GM21717 (cell line): ENCODE measurements around the gene RPL34.
A peak's percentile ranks its signal among the peaks of the same experiment; 100 is the strongest.

ENCODE experiments used
- ATAC-seq: cut with Tn5 transposase; IDR thresholded peaks from one replicate; pipeline ENCODE4 v1.9.1; 2021; ENCODE audit warnings: mild to moderate bottlenecking, moderate library complexity; ENCODE audit not compliant: unreplicated experiment

RPL34 gene

DNA sequence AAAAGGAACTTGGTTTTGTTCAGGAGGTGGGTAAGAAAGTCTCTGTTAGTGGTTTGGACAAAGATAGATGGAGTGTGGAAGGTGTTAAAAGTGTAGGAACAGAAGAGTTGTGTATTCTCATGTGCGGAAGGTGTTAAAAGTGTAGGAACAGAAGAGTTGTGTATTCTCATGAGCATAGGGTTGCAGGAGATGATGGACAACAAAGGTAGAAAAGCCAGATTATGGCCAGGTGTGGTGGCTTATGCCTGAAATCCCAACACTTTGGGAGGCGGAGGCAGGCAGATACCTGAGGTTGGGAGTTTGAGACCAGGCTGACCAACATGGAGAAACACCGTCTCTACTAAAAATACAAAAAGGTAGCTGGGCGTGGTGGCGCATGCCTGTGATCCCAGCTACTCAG lies 2.5 kb downstream of the RPL34 start:
- ATAC-seq: no peak

DNA sequence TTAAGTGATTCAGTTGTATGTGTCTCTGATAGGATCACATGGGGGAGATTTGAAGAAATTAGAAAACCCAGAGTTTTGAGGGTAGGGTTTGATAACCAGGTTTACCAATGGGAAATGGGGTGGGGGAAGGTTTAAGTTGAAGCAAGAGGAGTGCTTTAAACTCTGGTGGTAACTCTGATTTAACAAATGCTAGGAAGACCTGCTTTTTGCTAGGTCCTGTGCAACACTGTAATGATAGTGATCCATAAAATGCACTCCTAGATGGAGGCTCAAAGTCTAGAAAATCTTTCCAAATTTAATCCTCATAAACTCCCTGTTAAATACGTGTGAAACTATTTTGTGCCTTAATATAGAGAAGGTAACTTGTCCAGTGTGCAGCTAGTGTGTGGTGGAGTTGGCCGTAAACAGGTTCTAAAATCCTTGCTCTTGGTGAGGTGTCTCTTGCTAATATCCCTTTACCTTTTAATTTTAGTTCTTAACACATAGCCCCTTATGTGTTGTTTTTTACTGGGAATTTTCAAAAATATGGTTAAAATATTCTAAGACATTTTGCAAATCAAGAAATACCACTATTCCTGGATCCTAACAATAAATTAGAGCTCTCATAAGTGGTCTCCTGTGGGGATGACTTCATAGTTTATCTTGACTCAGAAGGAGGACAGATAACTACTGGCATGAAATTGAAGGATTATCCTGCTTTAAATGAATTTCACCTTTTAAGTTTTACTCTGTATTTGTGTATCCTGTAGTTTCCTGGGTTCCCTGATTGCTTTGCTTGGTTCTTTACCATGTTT lies 4.1 kb downstream of the RPL34 start:
- no peak for ATAC-seq

DNA sequence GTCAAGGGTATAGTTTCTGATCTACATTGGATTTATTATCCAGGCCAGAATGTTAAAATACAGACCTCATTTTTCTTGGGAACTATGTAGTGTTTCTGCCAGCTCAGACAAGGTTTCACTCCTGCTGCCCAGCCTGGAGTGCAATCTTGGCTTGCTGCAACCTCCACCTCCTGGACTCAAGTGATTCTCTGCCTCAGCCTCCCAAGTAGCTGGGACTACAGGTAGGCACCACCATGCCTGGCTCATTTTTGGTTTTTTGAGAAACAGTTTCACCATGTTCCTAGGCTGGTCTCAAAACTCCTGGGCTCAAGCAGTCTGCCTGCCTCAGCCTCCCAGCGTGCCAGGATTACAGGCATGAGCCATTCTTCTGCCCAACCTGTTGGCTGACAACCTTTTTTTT lies 5.7 kb downstream of the RPL34 start:
- no peak for ATAC-seq

DNA sequence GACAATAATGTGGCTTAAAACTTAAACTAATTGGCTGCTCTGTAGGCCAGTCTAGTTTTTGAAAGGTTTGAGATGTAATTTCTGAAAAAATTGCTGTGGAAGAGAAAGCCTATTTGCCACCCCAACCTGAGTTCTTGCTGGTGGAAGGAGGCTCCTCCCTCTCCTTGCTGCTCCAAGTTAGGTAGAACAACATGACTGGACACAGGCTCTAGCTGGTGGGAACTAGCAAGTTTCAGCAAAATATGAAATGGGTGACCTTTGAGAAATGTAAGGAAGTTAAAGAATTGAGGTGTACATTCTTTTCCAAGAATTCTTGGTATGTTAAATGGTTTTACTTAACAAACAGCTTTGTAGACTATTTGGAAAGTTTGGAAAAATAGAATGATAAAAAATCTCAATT lies 8.0 kb downstream of the RPL34 start:
- ATAC-seq: no peak

DNA sequence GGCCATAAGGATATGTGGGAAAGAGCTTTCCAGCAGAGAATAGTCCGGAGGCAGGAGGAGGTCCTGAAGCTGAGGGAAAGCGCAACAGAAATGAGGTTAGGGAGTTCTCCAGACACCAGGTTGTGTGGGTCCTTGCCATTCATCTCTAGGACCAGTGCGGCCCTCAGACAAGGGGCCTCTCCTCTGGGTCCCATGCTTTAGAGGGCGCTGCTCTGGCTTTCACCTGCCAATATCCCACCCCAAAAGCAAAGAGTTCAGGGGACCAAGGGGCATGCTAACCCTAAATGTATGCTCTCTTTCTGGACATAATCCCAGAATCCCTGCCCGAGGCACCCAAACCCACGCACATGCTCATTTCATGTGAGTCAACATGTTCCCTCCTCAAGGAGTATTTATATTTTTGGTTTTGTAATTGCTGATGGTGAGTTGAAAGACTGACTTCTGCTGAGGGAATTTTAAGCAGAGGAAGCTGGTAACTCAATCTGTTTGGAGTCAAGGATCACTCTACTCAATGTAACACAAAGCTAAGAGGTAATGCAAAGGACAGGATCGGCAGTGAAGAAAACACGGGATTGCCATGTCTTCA lies 14.8 kb downstream of the RPL34 start:
- ATAC-seq: no peak

DNA sequence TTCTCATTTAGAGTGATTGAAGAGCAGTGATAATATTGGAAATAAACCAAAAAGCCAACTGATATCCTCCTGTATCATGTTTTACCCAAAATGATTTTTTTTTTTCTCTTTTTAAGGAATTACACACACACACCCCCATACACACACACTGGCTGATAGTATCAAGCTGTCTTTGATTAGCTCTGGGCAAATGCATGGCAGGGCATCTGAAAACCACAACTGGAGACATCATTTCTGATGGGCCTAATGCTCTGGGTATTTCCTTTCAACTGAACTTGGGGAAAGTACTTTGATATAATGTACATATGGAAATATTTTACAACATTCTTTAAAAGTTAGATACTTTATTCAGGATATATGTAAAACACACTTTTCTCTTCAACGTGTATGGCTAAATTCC lies 15.9 kb downstream of the RPL34 start:
- ATAC-seq: no peak

DNA sequence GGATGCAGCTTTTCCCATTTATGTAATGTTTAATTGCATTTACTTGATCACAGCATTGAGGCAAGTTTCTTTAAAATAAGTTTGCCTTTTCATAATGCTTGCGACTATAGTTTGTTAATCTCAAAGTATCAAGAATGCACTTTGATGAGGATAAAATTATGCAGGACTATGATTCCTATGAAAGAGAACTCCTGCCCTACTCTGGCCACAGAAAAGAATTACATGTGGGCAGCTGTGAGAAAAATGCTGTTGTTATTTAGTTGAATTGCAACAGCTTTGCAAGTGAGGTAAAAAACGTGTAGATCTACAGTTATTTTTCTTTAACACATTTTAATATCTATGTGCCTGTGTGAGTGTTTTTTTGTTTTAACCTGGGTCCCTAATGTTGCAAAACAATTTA lies 17.5 kb downstream of the RPL34 start:
- ATAC-seq: no peak

DNA sequence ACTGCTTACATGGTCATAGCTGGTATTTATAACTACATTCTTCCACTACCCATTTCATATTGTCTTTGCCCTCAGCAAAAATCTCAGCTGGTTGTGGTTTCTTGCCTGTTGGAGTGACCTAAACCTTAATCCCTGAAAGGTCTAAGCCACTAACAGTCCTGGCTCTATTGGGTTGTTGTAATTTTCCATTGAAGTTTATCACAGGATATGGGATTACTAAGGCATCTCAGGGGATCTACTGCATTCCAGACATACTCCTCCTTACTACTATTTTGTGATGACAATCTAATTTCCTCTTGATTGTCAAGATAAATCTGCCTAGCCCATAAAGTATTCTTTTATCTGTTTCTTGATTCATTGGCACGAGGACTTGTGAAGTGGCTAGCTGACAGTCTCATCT lies 23.9 kb downstream of the RPL34 start:
- no peak for ATAC-seq

DNA sequence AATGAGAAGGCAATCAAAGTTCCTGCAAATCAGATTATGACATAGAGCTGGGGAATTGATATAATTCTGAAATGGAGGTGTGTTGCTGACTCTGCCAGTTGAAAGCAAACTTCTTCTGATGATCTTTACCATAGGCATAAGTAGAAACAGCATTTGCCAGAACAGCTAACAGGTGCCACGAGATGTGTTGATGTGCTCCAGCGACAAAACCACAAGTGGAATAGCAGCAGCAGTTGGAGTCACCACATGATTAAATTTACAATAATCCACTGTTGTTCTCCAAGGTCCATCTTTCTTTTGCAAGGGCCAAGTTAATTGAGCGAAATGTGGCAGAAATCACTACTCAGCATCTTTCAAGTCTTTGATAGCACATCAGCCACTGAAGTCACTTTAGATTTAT lies 26.3 kb downstream of the RPL34 start:
- no peak for ATAC-seq

DNA sequence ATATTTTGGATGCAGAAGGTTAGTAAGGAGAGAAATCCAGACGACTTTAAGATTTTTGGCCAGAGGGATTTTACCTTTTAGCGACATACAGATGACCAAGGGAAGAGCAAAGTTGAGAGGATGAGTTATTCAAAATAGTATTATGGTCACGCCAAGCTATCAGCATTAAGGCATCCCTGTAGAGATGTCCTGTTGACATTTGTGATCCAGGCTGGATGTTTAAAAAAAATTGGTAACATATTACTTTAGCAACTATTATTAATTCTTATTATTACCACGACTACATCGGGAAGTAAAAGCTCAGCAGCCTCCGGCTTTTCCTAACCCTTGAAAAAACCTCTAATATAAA lies 29.5 kb downstream of the RPL34 start:
- peak; percentile 22 for ATAC-seq

DNA sequence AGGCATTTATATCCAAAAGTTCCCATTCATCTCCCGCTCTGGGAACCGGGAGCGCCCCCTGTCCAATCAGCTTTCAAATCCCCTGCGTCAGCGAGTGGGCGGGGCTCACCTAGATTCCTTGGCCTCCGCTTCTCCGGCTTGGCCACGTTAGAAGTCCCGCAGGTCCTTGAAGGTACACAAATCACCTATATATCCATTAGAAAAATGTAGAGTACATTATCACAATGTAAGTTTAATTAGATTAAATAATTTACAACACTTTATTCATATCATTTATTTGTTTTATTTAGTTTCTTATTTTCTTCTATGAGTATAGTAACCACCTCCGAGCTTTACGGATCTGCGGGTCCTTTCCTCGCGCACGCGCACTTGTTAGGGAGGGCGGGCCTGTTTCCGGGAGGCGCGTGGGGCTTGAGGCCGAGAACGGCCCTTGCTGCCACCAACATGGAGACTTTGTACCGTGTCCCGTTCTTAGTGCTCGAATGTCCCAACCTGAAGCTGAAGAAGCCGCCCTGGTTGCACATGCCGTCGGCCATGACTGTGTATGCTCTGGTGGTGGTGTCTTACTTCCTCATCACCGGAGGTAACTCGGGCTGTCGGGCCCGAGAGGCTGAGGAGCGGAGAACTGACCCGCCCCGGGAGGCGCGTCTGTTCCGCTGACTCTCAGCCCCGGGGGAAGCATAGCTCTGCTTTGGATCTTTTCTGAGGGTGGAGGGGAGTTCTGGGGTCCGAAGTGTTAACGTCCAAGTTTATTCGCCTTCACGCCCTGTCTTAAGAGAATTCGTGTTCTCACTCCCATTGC lies 30.0 kb downstream of the RPL34 start, which contains the start of gene OSTC:
TSS of gene OSTC (plus strand) at position 388 of the 802 bp plus-strand sequence. CDS start at position 445, 57 bp downstream.
- ATAC-seq: peak; percentile 93

DNA sequence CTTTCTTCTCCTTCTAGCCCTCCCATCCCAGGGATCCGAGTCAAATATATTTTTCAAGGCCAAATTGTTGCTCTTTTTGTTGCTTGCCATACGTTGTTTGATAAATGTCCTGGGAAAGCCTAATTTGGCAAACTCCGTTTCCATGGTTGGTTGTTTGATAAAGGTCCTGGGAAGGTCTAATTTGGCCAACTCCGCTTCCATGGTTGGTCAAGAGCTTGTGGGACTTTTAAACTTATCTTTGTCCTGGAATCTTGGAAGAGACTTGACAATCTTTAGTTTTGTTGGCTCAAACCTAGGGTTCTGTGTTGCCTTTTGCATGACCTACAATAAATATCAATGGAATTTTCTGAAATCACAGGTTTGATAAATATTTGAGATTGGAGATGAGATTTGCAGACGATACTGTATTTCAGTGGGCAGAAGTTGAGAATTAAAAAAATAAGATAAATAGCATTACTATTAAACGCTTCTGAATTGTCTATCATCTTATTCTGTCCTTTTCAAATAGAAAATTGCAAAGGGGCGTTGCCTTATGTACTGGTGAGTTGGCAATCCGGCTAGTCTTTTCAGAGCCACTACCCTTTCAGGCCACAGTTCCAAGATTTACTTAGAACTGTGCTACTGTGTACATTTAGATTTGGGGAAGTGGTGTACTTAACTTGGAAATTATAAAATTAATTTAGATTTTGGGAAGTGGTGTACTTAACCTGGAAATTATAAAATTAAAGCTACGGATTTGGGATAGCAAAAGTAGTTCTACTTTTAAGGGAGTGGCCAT lies 30.8 kb downstream of the RPL34 start:
- no peak for ATAC-seq

DNA sequence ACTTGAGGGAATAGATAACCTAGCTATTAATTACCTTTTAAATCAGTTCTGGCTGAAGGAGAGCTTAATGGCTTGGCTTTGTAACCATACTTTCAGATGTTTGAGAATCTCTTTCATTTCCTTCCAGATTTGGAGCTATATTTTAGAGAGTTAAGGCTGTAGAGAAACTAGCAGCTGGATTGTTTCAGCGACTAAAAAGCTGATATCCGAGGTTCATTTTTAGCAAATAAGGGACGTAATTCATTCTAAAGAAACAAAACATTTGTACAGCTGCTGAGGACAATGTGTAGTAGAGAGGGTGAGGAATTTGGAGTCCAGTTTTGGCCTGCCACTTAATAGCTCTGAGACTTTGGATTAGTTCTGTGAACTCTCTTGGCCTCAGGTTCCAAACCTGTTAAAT lies 42.3 kb downstream of the RPL34 start:
- ATAC-seq: no peak

DNA sequence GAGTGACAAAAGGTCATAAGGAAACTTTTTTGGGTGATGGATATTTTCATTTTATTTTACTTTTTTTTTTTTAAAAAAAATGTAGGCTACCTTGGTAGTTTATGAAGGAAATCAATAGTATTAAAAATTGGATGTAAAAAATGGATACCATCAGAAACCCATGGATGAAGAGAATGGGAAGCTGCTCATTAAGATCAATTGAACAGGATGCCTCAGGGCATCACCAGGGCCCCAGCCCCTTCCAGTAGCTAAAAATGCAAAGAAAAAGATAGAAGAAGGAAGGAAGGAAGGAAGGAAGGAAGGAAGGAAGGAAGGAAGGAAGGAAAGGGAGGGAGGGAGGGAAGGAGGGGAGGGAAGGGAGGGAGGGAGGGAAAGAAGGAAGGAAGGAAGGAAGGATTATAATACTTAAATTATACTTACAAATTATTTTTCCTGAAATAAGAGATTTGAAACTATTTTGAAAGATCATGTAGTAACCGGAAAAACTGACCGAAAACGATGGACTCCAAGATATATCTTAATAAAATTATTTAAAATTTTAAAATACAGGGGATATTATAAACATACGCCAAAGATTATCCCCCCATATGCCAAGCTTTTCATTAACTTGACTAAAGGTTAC lies 54.1 kb downstream of the RPL34 start:
- no peak for ATAC-seq
